Activated T-cell treated with anti-CD3 and anti-CD28 coated beads, Interleukin-2, amount 50 U/mL, for 72 hours (primary cell): ENCODE results near the gene CPA4. TPM values are rescaled to one million over a fixed set of nuclear protein-coding genes. Genes with fewer than 3 reads are reported as not detected.
"Not testable (repeated sequence)": the region's sequence is repeated elsewhere in the genome, so short reads cannot be mapped to it uniquely, and the experiment has no call there.

Source experiments
- ATAC-seq, 2 donors: fragments of 150-1000 bp; cut with Tn5 transposase; replicated peaks in 1 of 2; 2 replicates each; pipeline ENCODE4 v1.10.0; 2021; ENCODE audit warnings: moderate library complexity in 2 of 2, mild to moderate bottlenecking in 1 of 2
- DNase-seq, 2 donors: peaks; one replicate each; pipeline ENCODE4 v3.0.0; 2021 to 2022; ENCODE audit warnings: mixed read lengths in 1 of 2
- H3K27ac Mint-ChIP-seq: one replicate; pipeline ENCODE4 v1.8.0; 2022; ENCODE audit warnings: mild to moderate bottlenecking, moderate library complexity, mixed read lengths
- H3K27me3 Mint-ChIP-seq: one replicate; pipeline ENCODE4 v1.8.0; 2022; ENCODE audit warnings: low read depth, mixed read lengths
- H3K36me3 Mint-ChIP-seq, 2 donors: one replicate each; pipeline ENCODE4 v1.8.0; 2022; ENCODE audit warnings: mixed read lengths in 2 of 2, mild to moderate bottlenecking in 1 of 2; ENCODE audit not compliant: insufficient read depth in 2 of 2
- H3K4me1 Mint-ChIP-seq: one replicate; pipeline ENCODE4 v1.8.0; 2022; ENCODE audit warnings: low read depth, mixed read lengths
- H3K4me3 Mint-ChIP-seq, 2 donors: one replicate each; pipeline ENCODE4 v1.8.0; 2022; ENCODE audit warnings: mild to moderate bottlenecking in 2 of 2, mixed read lengths in 2 of 2, moderate library complexity in 2 of 2
- H3K9me3 Mint-ChIP-seq, 2 donors: one replicate each; pipeline ENCODE4 v1.8.0; 2022; ENCODE audit warnings: mixed read lengths in 2 of 2
- total RNA-seq, 2 donors: library from RNA; stranded (reverse); gene quantifications; one replicate each; pipeline ENCODE4 v1.2.3, GENCODE V29; 2022

Gene CPA4
- total RNA-seq, 2 donors from 2014 or later = 0.32 TPM; not detected in 1

DNA sequence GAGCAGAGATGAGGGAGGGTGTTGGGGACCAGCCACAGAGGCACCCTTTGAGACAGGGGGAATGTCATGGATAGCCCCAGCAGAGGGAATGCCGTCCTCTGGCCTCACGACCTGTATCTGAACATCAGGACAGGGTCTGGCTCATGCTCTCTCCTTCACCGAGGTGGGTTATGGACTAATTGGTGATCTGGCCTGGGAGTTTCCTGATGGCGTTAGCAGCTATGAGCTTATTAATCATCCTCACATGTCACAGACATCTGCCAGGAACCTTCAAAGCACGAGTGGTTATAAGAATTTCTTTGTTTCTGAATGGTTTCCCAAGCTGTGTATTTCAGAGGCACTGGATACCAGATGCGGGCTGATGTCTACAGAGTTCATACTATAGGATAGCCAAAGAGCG lies 6.9 kb downstream of the CPA4 start:
- H3K36me3 Mint-ChIP-seq = peaks cover 0 to 1% of the 10 kb centered on the region in 2 donors
- DNase-seq = no peak
- no peaks in the 10 kb centered on the region for H3K27me3 Mint-ChIP-seq
- no peaks in the 10 kb centered on the region for H3K9me3 Mint-ChIP-seq
- no peaks in the 10 kb centered on the region for H3K4me1 Mint-ChIP-seq
- no peak overlapping the region for H3K4me3 Mint-ChIP-seq
- no peak overlapping the region for H3K27ac Mint-ChIP-seq
- no peak for ATAC-seq

DNA sequence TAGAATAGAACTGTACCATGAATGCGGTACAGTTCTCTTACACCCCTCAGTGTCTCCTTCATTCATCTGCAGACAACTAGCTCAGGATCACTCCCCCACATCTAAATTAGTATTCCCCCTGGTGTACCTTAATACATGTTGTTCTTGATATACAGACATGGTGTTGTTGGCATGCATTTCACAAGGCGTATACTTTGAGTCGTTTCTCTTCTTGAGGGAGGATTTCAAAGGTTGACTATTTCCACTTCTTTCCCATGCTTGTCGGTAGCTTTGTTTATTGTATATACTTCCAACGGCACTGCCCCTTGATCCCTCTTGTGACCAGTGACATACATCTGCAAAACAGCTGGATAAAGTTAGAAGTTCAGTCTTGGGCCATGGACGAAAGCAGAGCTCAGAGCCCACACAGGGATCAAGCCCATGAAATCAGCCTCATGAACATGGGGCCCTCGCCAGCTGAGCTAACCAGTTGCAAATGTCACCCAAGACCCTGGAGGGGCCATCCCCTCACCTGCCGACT lies 8.6 kb downstream of the CPA4 start:
- peaks cover 0 to 1% of the 10 kb centered on the region in 2 donors for H3K36me3 Mint-ChIP-seq
- H3K9me3 Mint-ChIP-seq = no peaks in the 10 kb centered on the region
- H3K4me3 Mint-ChIP-seq = no peak overlapping the region
- no peak for DNase-seq
- H3K27ac Mint-ChIP-seq = no peak overlapping the region
- no peaks in the 10 kb centered on the region for H3K4me1 Mint-ChIP-seq
- ATAC-seq = no peak
- no peaks in the 10 kb centered on the region for H3K27me3 Mint-ChIP-seq

DNA sequence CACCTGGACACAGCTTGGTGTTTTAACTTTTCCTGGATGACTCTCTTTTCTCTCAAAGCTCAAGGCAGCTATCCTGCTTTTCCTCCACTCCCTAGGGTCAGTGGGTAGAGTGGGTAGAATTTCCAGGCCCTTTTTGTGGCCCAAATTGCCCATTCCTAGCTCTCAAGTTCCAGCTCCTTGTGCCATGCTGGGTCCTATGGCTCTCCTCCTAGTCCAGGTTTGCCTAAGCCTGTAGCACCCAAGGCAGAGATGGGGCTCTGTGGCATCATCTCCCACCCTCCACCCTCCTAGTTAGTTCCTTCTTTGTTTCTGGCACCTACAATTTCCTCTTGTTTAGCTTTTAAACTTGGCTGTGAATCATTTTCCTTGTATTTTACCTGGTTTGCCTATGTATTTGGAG lies 9.7 kb downstream of the CPA4 start:
- Mint-ChIP-seq H3K4me1 (no peaks in the 10 kb centered on the region), H3K27me3 (no peaks in the 10 kb centered on the region), H3K36me3 (peaks cover 0 to 1% of the 10 kb centered on the region in 2 donors), H3K4me3 (no peak overlapping the region), H3K9me3 (no peaks in the 10 kb centered on the region), H3K27ac (no peak overlapping the region)
- ATAC-seq (no peak), DNase-seq (no peak)

DNA sequence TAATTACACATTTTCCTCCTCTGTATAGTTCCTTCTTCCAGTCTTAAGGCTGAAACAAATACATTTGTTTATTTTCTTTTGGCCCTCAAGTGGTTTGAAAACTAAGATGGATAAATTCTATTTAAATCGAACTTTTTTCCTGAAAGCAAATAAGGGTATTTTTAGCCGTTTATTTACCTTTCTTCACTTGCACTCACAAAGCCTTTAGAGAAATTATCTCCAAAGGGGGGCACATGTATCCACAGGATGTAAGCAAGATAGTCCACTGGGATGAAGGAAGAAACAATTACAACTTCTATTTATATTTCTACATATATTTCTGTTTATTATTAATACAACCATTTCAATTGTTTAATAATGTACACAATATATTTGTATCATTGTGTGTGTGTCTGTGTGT lies 10.2 kb downstream of the CPA4 start:
- peaks cover 0 to 1% of the 10 kb centered on the region in 2 donors for H3K36me3 Mint-ChIP-seq
- H3K4me3 Mint-ChIP-seq = no peak overlapping the region
- no peak overlapping the region for H3K27ac Mint-ChIP-seq
- no peaks in the 10 kb centered on the region for H3K4me1 Mint-ChIP-seq
- no peaks in the 10 kb centered on the region for H3K9me3 Mint-ChIP-seq
- DNase-seq (no peak), ATAC-seq (no peak)
- no peaks in the 10 kb centered on the region for H3K27me3 Mint-ChIP-seq

DNA sequence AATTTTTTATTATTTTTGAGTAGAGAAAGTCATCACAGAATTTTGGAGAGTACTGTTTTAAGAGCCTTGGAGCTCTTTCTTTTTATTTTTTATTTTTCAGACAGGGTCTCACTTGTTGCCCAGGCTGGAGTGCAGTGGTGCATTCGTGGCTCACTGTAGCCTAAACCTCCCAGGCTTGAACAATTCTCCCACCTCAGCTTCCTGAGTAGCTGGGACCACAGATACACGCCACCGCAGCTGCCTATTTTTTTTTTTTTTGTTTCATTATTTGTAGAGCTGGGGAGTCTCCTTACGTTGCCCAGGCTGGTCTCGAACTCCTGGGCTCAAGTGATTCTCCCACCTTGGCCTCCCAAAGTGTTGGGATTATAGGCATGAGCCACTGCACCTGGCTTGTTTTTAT lies 10.6 kb downstream of the CPA4 start:
- H3K9me3 Mint-ChIP-seq = no peaks in the 10 kb centered on the region
- no peak overlapping the region for H3K4me3 Mint-ChIP-seq
- ATAC-seq (no peak), DNase-seq (no peak)
- H3K27ac Mint-ChIP-seq = no peak overlapping the region
- H3K27me3 Mint-ChIP-seq = no peaks in the 10 kb centered on the region
- H3K4me1 Mint-ChIP-seq = no peaks in the 10 kb centered on the region
- H3K36me3 Mint-ChIP-seq = peaks cover 0 to 1% of the 10 kb centered on the region in 2 donors

DNA sequence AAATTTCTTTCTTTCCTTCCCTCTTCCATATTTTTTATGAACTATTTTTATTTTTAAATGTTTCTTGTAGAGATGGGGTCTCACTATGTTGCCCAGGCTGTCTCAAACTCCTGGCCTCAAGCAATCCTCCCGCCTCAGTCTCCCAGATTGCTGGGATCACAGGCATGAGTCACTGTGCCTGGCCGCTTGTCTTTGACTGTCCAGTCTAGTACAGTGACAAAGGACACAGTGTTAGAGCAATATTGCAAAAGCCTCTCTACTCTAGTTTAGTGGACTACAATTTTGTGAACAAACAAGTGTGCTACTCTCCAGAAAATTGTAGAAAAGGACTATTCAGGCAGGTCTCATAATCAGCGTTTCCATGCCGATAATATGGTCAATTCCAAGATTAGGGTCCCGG lies 11.0 kb downstream of the CPA4 start:
- no peaks in the 10 kb centered on the region for H3K4me1 Mint-ChIP-seq
- ATAC-seq (no peak), DNase-seq (no peak)
- no peaks in the 10 kb centered on the region for H3K27me3 Mint-ChIP-seq
- no peak overlapping the region for H3K4me3 Mint-ChIP-seq
- peaks cover 0 to 1% of the 10 kb centered on the region in 2 donors for H3K36me3 Mint-ChIP-seq
- H3K9me3 Mint-ChIP-seq = no peaks in the 10 kb centered on the region
- no peak overlapping the region for H3K27ac Mint-ChIP-seq

DNA sequence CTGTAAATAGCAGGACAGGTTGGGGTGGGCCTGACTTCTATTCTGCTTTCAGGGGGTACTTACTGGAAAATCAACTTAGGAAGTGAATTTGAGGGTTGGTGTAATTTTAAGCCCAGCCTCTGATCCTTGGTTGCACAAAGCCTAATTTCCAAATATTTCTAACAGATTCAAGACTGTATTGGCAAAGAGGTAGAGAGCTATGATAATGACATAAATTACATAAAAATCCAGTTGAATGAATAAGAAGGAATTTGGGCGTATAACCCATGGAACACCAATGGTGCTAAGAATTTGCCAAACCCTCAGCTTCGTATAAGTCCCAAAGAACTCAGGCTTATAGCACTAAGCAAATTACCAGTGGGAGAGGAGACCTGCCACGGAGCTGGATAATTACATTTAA lies 11.9 kb downstream of the CPA4 start:
- no peak overlapping the region for H3K27ac Mint-ChIP-seq
- no peaks in the 10 kb centered on the region for H3K9me3 Mint-ChIP-seq
- no peak overlapping the region for H3K4me3 Mint-ChIP-seq
- H3K4me1 Mint-ChIP-seq = peaks cover 3% of the 10 kb centered on the region
- ATAC-seq (no peak), DNase-seq (no peak)
- H3K36me3 Mint-ChIP-seq = peaks cover 0 to 1% of the 10 kb centered on the region in 2 donors
- H3K27me3 Mint-ChIP-seq = no peaks in the 10 kb centered on the region

DNA sequence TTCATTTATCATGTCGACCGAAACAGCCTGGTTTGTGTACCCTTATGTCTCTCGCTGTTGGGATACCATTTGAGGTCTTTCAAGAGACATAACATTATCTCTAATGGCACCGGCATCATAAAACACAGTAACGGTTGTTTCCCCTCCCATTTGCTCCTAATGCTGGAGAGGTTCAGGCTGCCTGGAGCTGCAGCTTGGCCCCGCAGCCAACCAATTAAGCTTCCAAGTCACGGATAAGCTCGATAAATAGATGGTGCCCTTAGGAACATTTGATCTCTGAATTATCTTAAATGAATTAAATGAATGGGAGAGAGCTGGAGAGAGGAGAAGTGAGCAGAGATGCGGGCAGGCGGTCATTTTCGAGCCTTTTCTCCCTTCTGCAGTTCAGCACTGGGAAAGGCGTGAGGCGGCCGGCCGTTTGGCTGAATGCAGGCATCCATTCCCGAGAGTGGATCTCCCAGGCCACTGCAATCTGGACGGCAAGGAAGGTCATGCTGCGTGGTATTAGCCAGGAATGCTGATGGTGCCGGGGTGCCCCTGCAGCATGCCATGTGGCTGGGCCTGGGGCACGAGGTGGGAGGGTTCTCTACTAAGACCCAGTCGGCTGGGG lies 12.6 kb downstream of the CPA4 start:
- DNase-seq = no peak
- ATAC-seq = no peak
- no peaks in the 10 kb centered on the region for H3K36me3 Mint-ChIP-seq
- H3K4me1 Mint-ChIP-seq = peaks cover 6% of the 10 kb centered on the region
- no peak overlapping the region for H3K4me3 Mint-ChIP-seq
- H3K9me3 Mint-ChIP-seq = no peaks in the 10 kb centered on the region
- H3K27me3 Mint-ChIP-seq = no peaks in the 10 kb centered on the region
- no peak overlapping the region for H3K27ac Mint-ChIP-seq

DNA sequence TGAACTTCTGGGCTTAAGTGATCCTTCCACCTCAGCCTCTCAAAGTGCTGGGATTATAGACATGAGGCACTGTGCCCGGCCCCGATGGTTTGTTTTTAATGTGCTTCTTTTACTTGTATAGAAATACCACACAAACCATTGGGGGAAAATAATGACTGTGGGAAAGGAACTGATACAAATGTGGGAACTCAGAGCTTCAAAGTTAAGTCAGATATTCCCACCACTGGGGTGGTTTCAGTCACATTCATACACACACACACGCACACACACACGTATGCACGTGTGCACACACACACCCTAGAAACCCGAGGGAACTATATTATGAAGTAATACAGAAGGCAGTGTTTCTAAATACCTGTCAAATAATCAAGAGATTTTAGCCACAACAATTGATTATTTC lies 17.0 kb downstream of the CPA4 start:
- Mint-ChIP-seq H3K27me3 (no peaks in the 10 kb centered on the region), H3K27ac (no peak overlapping the region), H3K9me3 (no peaks in the 10 kb centered on the region), H3K4me1 (peaks cover 6% of the 10 kb centered on the region), H3K36me3 (no peaks in the 10 kb centered on the region), H3K4me3 (no peak overlapping the region)
- ATAC-seq (peak; percentile 51 to 78), DNase-seq (peak in 1 of 2 donors; percentile 8)

DNA sequence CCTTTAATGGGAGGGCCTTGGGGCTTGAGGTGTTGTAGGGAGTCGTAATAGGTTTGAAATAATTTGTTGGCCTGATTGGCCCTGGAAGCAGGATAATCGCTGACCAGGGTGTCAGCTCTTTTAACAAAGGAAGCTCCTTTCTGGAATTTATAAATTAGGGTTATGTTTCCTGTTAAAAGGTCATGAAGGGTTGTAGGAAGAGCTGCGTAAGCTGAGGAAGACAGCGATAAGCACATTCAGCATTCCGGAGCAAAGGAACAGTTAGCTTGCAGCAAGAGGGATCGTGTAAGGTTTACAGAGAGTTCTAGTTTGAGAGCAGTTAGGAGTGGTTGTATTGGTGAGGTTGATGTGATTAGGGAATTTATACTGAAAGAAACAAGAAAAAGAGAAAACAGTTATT lies 21.3 kb downstream of the CPA4 start:
- Mint-ChIP-seq H3K27ac (no peak overlapping the region), H3K4me3 (no peak overlapping the region), H3K9me3 (no peaks in the 10 kb centered on the region), H3K36me3 (no peaks in the 10 kb centered on the region), H3K27me3 (no peaks in the 10 kb centered on the region), H3K4me1 (peaks cover 6% of the 10 kb centered on the region)
- ATAC-seq (no peak), DNase-seq (no peak)

DNA sequence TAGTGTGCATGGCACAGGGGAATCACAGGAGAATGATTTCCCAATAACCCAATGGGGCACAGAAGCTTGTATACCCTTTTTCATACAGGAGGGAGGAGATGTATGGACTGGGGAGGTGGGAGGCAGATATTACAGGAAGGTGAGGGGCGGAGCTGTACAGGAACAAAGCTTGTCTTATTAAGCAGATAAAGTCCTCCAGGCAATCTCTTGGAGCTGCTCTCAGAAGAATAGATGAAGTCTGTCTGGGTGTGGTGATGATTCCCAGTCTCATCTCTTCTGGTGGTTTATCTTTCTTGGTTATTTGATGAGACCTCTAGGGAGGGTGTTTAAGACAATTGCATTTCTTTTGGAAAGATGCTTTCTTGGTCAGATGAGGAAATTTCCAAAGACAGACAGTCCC lies 26.6 kb downstream of the CPA4 start:
- no peak for DNase-seq

DNA sequence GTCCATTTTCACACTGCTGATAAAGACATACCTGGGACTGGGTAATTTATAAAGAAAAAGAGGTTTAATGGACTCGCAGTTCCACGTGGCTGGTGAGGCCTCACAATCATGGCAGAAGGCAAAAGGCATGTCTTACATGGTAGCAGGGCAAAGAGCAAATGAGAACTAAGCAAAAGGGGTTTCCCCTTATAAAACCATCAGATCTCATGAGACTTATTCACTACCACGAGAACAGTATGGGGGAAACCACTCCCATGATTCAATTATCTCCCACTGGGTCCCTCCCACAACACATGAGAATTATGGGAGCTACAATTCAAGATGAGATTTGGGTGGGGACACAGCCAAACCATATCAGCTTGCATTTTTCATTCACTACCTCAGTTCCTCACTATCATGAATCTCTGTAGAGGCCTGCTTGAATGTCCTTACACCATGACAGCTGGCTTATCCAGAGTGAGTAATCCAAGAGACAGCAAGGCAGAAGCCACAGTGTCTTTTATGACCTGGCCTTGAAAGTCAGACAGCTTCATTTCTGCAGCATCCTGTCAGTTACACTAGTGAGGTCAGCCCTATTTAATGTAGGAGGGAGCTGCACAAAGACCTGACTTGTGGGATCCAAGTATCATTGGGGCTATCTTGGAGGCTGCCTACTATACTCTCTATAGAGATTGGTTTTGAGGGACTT lies 28.7 kb downstream of the CPA4 start:
- not testable (repeated sequence) for H3K4me1 Mint-ChIP-seq, H3K36me3 Mint-ChIP-seq, H3K4me3 Mint-ChIP-seq, H3K9me3 Mint-ChIP-seq, DNase-seq, H3K27me3 Mint-ChIP-seq, H3K27ac Mint-ChIP-seq
- peak; percentile 75 to 83 for ATAC-seq

More for the DNA sequence above, 26.6 kb downstream of the CPA4 start:
- ATAC-seq = no peak
- Mint-ChIP-seq H3K4me1 (peaks cover 6% of the 10 kb centered on the region), H3K36me3 (no peaks in the 10 kb centered on the region), H3K27me3 (no peaks in the 10 kb centered on the region), H3K4me3 (no peak overlapping the region), H3K27ac (no peak overlapping the region), H3K9me3 (peaks cover 2 to 3% of the 10 kb centered on the region in 2 donors)

DNA sequence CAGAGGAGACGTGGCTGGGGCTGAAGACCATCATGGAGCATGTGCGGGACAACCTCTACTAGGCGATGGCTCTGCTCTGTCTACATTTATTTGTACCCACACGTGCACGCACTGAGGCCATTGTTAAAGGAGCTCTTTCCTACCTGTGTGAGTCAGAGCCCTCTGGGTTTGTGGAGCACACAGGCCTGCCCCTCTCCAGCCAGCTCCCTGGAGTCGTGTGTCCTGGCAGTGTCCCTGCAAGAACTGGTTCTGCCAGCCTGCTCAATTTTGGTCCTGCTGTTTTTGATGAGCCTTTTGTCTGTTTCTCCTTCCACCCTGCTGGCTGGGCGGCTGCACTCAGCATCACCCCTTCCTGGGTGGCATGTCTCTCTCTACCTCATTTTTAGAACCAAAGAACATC lies 29.7 kb downstream of the CPA4 start:
- no peak overlapping the region for H3K4me3 Mint-ChIP-seq
- peaks cover 2 to 3% of the 10 kb centered on the region in 2 donors for H3K9me3 Mint-ChIP-seq
- no peak for DNase-seq
- no peak for ATAC-seq
- peaks cover 6% of the 10 kb centered on the region for H3K4me1 Mint-ChIP-seq
- H3K36me3 Mint-ChIP-seq = no peaks in the 10 kb centered on the region
- no peak overlapping the region for H3K27ac Mint-ChIP-seq
- no peaks in the 10 kb centered on the region for H3K27me3 Mint-ChIP-seq
